K562 (cell line): ENCODE data around the gene LRMDA. TPM values are rescaled to one million over a fixed set of nuclear protein-coding genes. Genes with fewer than 3 reads are reported as not detected.

Experiments
- ATAC-seq: fragments of 200-7000 bp; cut with Tn5 transposase; 3 replicates; pipeline ENCODE4 v1.9.1; 2020; ENCODE audit warnings: moderate library complexity
- BruUV-seq: library from RNA; stranded (reverse); fragments of 400-500 nt; replicated peaks from 2 replicates; lab custom pipeline; 2021; lab: Mats Ljungman, UMichigan
- CTCF ChIA-PET: fragments of 300-600 bp; formaldehyde crosslinking; extraction: SDS; loops from one replicate; lab custom pipeline; 2021; ENCODE audit warnings: low intra/inter-chr PET ratio; lab: Yijun Ruan, JAX
- POLR2A ChIA-PET: fragments of 300-600, 350-650 bp; sonication (Branson Sonifier 250); formaldehyde crosslinking; extraction: SDS; loops from one replicate; lab custom pipeline; 2021; ENCODE audit warnings: antibody characterized with exemption, inconsistent platforms; lab: Yijun Ruan, JAX
- DNase-seq, 4 experiments: peaks; one replicate each; pipeline versions ENCODE4 v3.0.0 to v3.0.0-alpha.2; 2011 to 2018; ENCODE audit warnings: low spot score in 3 of 4, mixed read lengths in 3 of 4; ENCODE audit errors: extremely low read depth in 1 of 4
- FAIRE-seq: peaks from 2 replicates; lab custom pipeline; 2011; peaks lifted over from hg19 to GRCh38; lab: Jason Lieb, UNC
- H2AFZ ChIP-seq: 2 replicates; pipeline ENCODE4 v1.6.0; 2011; ENCODE audit warnings: low read depth, low read length, control low read depth, inconsistent platforms
- H3K27ac ChIP-seq: fragments of 200-600 bp; 3 replicates; pipeline ENCODE4 v1.8.0; 2011; ENCODE audit warnings: low read depth, mild to moderate bottlenecking, control low read depth, inconsistent platforms, low read length, moderate library complexity, mixed read lengths; ENCODE audit errors: extremely low read depth
- H3K27me3 ChIP-seq, 2 experiments: fragments of 300-600 bp in 1 of 2; 2 replicates in 1 of 2; 3 replicates in 1 of 2; pipeline versions ENCODE4 v1.6.0 to v1.8.0; 2011; ENCODE audit warnings: inconsistent platforms in 2 of 2, low read length in 2 of 2, mild to moderate bottlenecking in 1 of 2, mixed read lengths in 1 of 2, moderate library complexity in 1 of 2; ENCODE audit not compliant: control insufficient read depth in 2 of 2, insufficient read depth in 2 of 2
- H3K36me3 ChIP-seq: fragments of 300-600 bp; 3 replicates; pipeline ENCODE4 v1.8.0; 2011; ENCODE audit warnings: mild to moderate bottlenecking, low read length, inconsistent platforms; ENCODE audit not compliant: control insufficient read depth, insufficient read depth
- H3K4me1 ChIP-seq, 2 experiments: fragments of 200-600 bp in 1 of 2; replicated peaks in 1 of 2; 2 replicates in 1 of 2; 3 replicates in 1 of 2; pipeline versions ENCODE4 v1.5.1 to v1.8.0; 2011; ENCODE audit warnings: inconsistent platforms in 2 of 2, low read length in 2 of 2, mild to moderate bottlenecking in 1 of 2, mixed read lengths in 1 of 2, moderate library complexity in 1 of 2; ENCODE audit not compliant: control insufficient read depth in 2 of 2, insufficient read depth in 2 of 2
- H3K4me2 ChIP-seq: 2 replicates; pipeline ENCODE4 v1.6.1; 2011; ENCODE audit warnings: low read length, control low read depth, inconsistent platforms, mixed read lengths; ENCODE audit not compliant: insufficient read depth
- H3K4me3 ChIP-seq: fragments of 200-600 bp; sonication (generic), shearing (Covaris generic); 2 replicates; pipeline ENCODE4 v1.5.1; 2016; ENCODE audit warnings: control low read depth, inconsistent platforms
- H3K79me2 ChIP-seq: fragments of 200-600 bp; 3 replicates; pipeline ENCODE4 v1.8.0; 2011; ENCODE audit warnings: low read length, inconsistent platforms; ENCODE audit not compliant: control insufficient read depth, insufficient read depth
- H3K9ac ChIP-seq, 2 experiments: 2 replicates each; pipeline versions ENCODE4 v1.6.0 to v1.6.1; 2011; ENCODE audit warnings: low read depth in 2 of 2, low read length in 2 of 2, control low read depth in 1 of 2, inconsistent platforms in 1 of 2, mild to moderate bottlenecking in 1 of 2, mixed read lengths in 1 of 2; ENCODE audit not compliant: insufficient read depth in 1 of 2
- H3K9me1 ChIP-seq: one replicate; pipeline ENCODE4 v1.6.0; 2011; ENCODE audit warnings: inconsistent platforms, mild to moderate bottlenecking, low read length, moderate library complexity; ENCODE audit not compliant: control insufficient read depth, insufficient read depth
- H3K9me3 ChIP-seq: replicated peaks from 2 replicates; pipeline ENCODE4 v1.5.1; 2011; ENCODE audit warnings: low read depth, low read length, inconsistent platforms; ENCODE audit not compliant: control insufficient read depth, insufficient read depth
- H4K20me1 ChIP-seq: replicated peaks from 2 replicates; pipeline ENCODE4 v1.6.1; 2011; ENCODE audit warnings: low read length, inconsistent platforms, mixed read lengths; ENCODE audit not compliant: control insufficient read depth, insufficient read depth
- ELF1 ChIP-seq: fragments of 200-800 bp; sonication (Bioruptor generic); IDR thresholded peaks from 2 replicates; pipeline ENCODE4 v1.6.1; 2016; ENCODE audit warnings: missing genetic modification characterization, missing compliant biosample characterization
- HDAC8 ChIP-seq: fragments of 450-650 bp; IDR thresholded peaks from 2 replicates; pipeline ENCODE4 v1.6.1; 2016; ENCODE audit warnings: mild to moderate bottlenecking, missing genetic modification characterization, moderate library complexity, missing compliant biosample characterization
- MAFG ChIP-seq: fragments of 450-650 bp; conservative IDR thresholded peaks from 2 replicates; pipeline ENCODE4 v1.6.1; 2016; ENCODE audit warnings: missing genetic modification characterization, missing compliant biosample characterization
- NFATC3 ChIP-seq: fragments of 450-650 bp; IDR thresholded peaks from 2 replicates; pipeline ENCODE4 v1.6.1; 2017; ENCODE audit warnings: mild to moderate bottlenecking
- TEAD2 ChIP-seq: fragments of 450-650 bp; IDR thresholded peaks from 2 replicates; pipeline ENCODE4 v1.6.1; 2016; ENCODE audit warnings: missing genetic modification characterization, control low read depth, missing compliant biosample characterization
- XRCC3 ChIP-seq: fragments of 450-650 bp; IDR thresholded peaks from 2 replicates; pipeline ENCODE4 v1.6.1; 2017; ENCODE audit warnings: mild to moderate bottlenecking, moderate library complexity
- ZFPM2 ChIP-seq: fragments of 250-450 bp; sonication (Bioruptor Pico); IDR thresholded peaks from 2 replicates; pipeline ENCODE4 v1.5.1; 2022; ENCODE audit warnings: mild to moderate bottlenecking
- ZNF217 ChIP-seq: sonication (generic); formaldehyde crosslinking; IDR thresholded peaks from 2 replicates; pipeline ENCODE4 v1.8.0; 2022; ENCODE audit warnings: mild to moderate bottlenecking, missing genetic modification reagents
- ZNF41 ChIP-seq: fragments of 250-450 bp; sonication (Bioruptor Pico); conservative IDR thresholded peaks from 2 replicates; pipeline ENCODE4 v1.4.0; 2020; ENCODE audit warnings: mild to moderate bottlenecking
- ZNF431 ChIP-seq: sonication (generic); formaldehyde crosslinking; IDR thresholded peaks from 2 replicates; pipeline ENCODE4 v1.8.0; 2022; ENCODE audit warnings: mild to moderate bottlenecking, missing genetic modification reagents
- WGBS: fragments of 100-300 bp; shearing (Covaris generic); methylation state at CpG from one replicate; pipeline ENCODE4 v1.1.6; 2016; ENCODE audit warnings: low coverage, mixed read lengths; ENCODE audit not compliant: insufficient coverage; ENCODE audit errors: missing lambda C conversion rate; 5-methylcytosine and 5-hydroxymethylcytosine counted together
- in situ Hi-C: fragments of 300-500 bp; cut with MboI; formaldehyde crosslinking; loops from 4 replicates; pipeline ENCODE4 v1.15.0; 2018; ENCODE audit warnings: inconsistent platforms, mixed read lengths
- intact Hi-C: fragments of 100-400 bp; cut with micrococcal nuclease; formaldehyde crosslinking; loops from 2 replicates; pipeline ENCODE4 v1.14.2; 2022
- polyA plus RNA-seq, 8 experiments: library from polyadenylated mRNA; depleted of rRNA in 4 of 8; stranded (reverse) in 5 of 8; unstranded in 3 of 8; fragments of >200 nt; fragmentation: Nextera tagmentation in 2 of 8; fragmentation: Illumina TruSeq in 1 of 8; extraction: Ambion mirVana in 2 of 8; extraction: Trizol in 1 of 8; gene quantifications; 2 replicates each; pipeline versions ENCODE4 v1.2.1 to v1.2.3, GENCODE V29; 2011 to 2014; ENCODE audit warnings: inconsistent platforms in 1 of 8, missing spikeins in 1 of 8
- total RNA-seq, 7 experiments: library from RNA; depleted of rRNA in 6 of 7; stranded (reverse); fragments of >200 nt in 6 of 7; fragmentation: Illumina TruSeq in 2 of 7; extraction: Trizol in 2 of 7; gene quantifications; 2 replicates each; pipeline versions ENCODE4 v1.2.1 to v1.2.3, GENCODE V29; 2011 to 2021; ENCODE audit warnings: low replicate concordance in 1 of 7
- TF ChIP-seq, protein P1 (sequence below): fragments of 250-450 bp; sonication (Bioruptor Pico); IDR thresholded peaks from 2 replicates; pipeline ENCODE4 v1.5.0; 2022; ENCODE audit warnings: mild to moderate bottlenecking
- TF ChIP-seq, protein P2 (sequence below): sonication (generic); formaldehyde crosslinking; IDR thresholded peaks from 2 replicates; pipeline ENCODE4 v1.8.1; 2023; ENCODE audit warnings: missing genetic modification reagents, mild to moderate bottlenecking, borderline replicate concordance

LRMDA gene
- total and polyA plus RNA-seq, 9 of the 15 experiments (the other 6 are each of a cell fraction or from before 2014, with no cell fraction given), result 0.25 TPM; not detected in 8

DNA sequence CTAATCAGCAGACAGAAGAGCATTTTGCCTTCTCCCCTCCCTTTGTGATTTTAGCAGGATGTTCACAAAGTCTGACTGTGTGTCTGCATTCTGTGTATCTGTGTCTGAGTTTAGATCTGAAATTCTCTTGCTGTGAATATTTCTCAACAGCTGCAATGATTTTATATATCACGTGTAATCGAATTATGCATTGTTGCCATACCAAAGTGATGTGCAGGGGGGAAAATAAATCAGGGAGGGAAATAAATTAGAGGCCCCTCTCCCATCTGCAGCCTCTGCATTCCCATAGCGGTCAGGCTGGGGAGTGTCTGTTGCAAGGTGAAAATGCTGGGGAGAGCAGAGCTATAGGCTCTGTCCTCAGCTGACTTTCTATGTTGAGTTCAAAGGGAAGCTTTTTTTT lies 209.0 kb downstream of the LRMDA start:
- no peak for ATAC-seq
- in situ Hi-C loops (no loop called here), intact Hi-C loops (no loop called here)
- H4K20me1 ChIP-seq, result no peaks in the 10 kb centered on the region
- no peak overlapping the region for H2AFZ ChIP-seq
- no peaks in the 10 kb centered on the region for H3K9me1 ChIP-seq
- no TSS peak for BruUV-seq
- H3K9me3 ChIP-seq, result no peaks in the 10 kb centered on the region
- POLR2A ChIA-PET, result interaction anchor here (0.5 to 1.3 kb wide), 4 partner anchors 9 to 548 kb away, joined by 3 read pairs; no protein-coding TSS in a partner anchor
- TF ChIP-seq, protein P1, sequence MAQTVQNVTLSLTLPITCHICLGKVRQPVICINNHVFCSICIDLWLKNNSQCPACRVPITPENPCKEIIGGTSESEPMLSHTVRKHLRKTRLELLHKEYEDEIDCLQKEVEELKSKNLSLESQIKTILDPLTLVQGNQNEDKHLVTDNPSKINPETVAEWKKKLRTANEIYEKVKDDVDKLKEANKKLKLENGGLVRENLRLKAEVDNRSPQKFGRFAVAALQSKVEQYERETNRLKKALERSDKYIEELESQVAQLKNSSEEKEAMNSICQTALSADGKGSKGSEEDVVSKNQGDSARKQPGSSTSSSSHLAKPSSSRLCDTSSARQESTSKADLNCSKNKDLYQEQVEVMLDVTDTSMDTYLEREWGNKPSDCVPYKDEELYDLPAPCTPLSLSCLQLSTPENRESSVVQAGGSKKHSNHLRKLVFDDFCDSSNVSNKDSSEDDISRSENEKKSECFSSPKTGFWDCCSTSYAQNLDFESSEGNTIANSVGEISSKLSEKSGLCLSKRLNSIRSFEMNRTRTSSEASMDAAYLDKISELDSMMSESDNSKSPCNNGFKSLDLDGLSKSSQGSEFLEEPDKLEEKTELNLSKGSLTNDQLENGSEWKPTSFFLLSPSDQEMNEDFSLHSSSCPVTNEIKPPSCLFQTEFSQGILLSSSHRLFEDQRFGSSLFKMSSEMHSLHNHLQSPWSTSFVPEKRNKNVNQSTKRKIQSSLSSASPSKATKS (CRISPR knock-in tag), result no peak
- TF ChIP-seq ZNF217 (CRISPR knock-in tag), result no peak
- TF ChIP-seq XRCC3, result no peak
- TF ChIP-seq HDAC8 (tag), result no peak
- TF ChIP-seq TEAD2, result no peak
- TF ChIP-seq NFATC3, result no peak
- no peak for TF ChIP-seq ELF1 (tag)
- TF ChIP-seq ZNF431, result no peak
- TF ChIP-seq MAFG (tag), result no peak
- TF ChIP-seq ZNF41, result no peak
- TF ChIP-seq, protein P2, sequence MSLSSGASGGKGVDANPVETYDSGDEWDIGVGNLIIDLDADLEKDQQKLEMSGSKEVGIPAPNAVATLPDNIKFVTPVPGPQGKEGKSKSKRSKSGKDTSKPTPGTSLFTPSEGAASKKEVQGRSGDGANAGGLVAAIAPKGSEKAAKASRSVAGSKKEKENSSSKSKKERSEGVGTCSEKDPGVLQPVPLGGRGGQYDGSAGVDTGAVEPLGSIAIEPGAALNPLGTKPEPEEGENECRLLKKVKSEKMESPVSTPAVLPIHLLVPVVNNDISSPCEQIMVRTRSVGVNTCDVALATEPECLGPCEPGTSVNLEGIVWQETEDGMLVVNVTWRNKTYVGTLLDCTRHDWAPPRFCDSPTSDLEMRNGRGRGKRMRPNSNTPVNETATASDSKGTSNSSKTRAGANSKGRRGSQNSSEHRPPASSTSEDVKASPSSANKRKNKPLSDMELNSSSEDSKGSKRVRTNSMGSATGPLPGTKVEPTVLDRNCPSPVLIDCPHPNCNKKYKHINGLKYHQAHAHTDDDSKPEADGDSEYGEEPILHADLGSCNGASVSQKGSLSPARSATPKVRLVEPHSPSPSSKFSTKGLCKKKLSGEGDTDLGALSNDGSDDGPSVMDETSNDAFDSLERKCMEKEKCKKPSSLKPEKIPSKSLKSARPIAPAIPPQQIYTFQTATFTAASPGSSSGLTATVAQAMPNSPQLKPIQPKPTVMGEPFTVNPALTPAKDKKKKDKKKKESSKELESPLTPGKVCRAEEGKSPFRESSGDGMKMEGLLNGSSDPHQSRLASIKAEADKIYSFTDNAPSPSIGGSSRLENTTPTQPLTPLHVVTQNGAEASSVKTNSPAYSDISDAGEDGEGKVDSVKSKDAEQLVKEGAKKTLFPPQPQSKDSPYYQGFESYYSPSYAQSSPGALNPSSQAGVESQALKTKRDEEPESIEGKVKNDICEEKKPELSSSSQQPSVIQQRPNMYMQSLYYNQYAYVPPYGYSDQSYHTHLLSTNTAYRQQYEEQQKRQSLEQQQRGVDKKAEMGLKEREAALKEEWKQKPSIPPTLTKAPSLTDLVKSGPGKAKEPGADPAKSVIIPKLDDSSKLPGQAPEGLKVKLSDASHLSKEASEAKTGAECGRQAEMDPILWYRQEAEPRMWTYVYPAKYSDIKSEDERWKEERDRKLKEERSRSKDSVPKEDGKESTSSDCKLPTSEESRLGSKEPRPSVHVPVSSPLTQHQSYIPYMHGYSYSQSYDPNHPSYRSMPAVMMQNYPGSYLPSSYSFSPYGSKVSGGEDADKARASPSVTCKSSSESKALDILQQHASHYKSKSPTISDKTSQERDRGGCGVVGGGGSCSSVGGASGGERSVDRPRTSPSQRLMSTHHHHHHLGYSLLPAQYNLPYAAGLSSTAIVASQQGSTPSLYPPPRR (CRISPR knock-in tag), result no peak
- no peak for TF ChIP-seq ZFPM2 (CRISPR knock-in tag)
- WGBS, result 2% methylated on average over 3 of the region's 3 CpGs
- no peaks in the 10 kb centered on the region for H3K79me2 ChIP-seq
- no peak overlapping the region for H3K4me3 ChIP-seq
- H3K9ac ChIP-seq, result no peak overlapping the region
- no peak overlapping the region for H3K4me2 ChIP-seq
- no peak for FAIRE-seq
- H3K4me1 ChIP-seq, result no peaks in the 10 kb centered on the region
- CTCF ChIA-PET, result no interaction called here
- peaks cover 6% of the 10 kb centered on the region in 2 experiments; a peak in 3 of 5 replicates for H3K27me3 ChIP-seq
- H3K36me3 ChIP-seq, result no peaks in the 10 kb centered on the region
- no peak overlapping the region for H3K27ac ChIP-seq
- no peak for DNase-seq
